Measurements from ENCODE around the gene LRP8. TPM values are rescaled to one million over a fixed set of nuclear protein-coding genes. Genes with fewer than 3 reads are reported as not detected.

The LRP8 gene
- total and polyA plus RNA-seq, 2 of the 13 experiments (the other 11 are each of a cell fraction or from before 2014, with no cell fraction given) = 17.3 to 17.4 TPM

DNA sequence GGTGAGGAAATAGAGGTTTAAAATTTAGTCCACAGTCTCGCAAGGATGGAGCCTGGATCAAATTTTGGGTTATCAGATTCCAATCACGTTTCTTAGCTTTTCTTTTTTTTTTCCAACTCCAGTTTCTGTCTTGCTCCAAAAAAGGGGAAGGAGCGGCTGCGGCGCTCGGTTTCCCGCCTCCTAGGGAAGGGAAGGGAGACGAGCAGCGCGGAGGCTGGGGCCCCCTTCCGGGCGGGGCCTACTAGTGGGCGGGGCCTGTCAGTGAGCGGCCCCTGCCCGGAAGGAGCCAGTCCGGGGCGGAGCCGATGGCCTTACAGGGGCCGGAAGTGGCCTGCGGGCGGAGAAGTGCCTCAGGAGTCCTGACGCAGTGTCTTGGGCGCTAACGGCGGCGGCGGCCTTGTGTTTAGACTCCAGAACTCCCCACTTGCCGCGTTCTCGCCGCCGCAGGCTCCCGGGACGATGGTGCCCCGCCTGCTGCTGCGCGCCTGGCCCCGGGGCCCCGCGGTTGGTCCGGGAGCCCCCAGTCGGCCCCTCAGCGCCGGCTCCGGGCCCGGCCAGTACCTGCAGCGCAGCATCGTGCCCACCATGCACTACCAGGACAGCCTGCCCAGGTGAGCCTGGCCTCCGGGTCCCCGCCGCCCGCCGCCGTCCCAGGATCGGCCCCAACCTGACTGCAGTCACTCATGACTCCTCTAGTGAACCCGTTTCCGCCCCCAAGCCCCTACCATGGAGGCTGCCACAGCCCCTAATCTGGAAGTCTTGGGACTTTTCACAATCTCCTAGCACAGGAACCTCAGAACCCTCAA lies 131.2 kb downstream of the LRP8 start, which contains the start of gene CPT2 (continued):
- TF ChIP-seq, protein P1, sequence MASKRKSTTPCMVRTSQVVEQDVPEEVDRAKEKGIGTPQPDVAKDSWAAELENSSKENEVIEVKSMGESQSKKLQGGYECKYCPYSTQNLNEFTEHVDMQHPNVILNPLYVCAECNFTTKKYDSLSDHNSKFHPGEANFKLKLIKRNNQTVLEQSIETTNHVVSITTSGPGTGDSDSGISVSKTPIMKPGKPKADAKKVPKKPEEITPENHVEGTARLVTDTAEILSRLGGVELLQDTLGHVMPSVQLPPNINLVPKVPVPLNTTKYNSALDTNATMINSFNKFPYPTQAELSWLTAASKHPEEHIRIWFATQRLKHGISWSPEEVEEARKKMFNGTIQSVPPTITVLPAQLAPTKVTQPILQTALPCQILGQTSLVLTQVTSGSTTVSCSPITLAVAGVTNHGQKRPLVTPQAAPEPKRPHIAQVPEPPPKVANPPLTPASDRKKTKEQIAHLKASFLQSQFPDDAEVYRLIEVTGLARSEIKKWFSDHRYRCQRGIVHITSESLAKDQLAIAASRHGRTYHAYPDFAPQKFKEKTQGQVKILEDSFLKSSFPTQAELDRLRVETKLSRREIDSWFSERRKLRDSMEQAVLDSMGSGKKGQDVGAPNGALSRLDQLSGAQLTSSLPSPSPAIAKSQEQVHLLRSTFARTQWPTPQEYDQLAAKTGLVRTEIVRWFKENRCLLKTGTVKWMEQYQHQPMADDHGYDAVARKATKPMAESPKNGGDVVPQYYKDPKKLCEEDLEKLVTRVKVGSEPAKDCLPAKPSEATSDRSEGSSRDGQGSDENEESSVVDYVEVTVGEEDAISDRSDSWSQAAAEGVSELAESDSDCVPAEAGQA (IDR thresholded peaks at IDR 0.05; ENCODE audit: low read depth) = no peak
- TF ChIP-seq, protein P1 (CRISPR knock-in tag; IDR thresholded peaks at IDR 0.05; ENCODE audit: borderline replicate concordance) = no peak
- TF ChIP-seq SIN3A (IDR thresholded peaks at IDR 0.05; ENCODE audit: borderline replicate concordance, low read depth, low read length) = no peak; the same call in 1 of the 2 replicates
- no peak for TF ChIP-seq ONECUT2 (CRISPR knock-in tag; IDR thresholded peaks at IDR 0.05)
- peak; percentile 10; the same call in 1 of the 2 replicates for TF ChIP-seq PPARG (CRISPR knock-in tag; conservative IDR thresholded peaks at IDR 0.05)
- no peak for TF ChIP-seq MAFF (IDR thresholded peaks at IDR 0.05; ENCODE audit: low read depth, low read length)
- no peak for TF ChIP-seq ZNF800 (CRISPR knock-in tag; IDR thresholded peaks at IDR 0.05)
- no peak for TF ChIP-seq ZNF747 (CRISPR knock-in tag; IDR thresholded peaks at IDR 0.05; ENCODE audit: borderline replicate concordance)
- no peak for TF ChIP-seq SOX6 (IDR thresholded peaks at IDR 0.05)
- TF ChIP-seq SOX6 (CRISPR knock-in tag; IDR thresholded peaks at IDR 0.05) = no peak
- TF ChIP-seq ZFY (CRISPR knock-in tag; IDR thresholded peaks at IDR 0.05) = peak; percentile 90
- TF ChIP-seq ZNF556 (CRISPR knock-in tag; IDR thresholded peaks at IDR 0.05; ENCODE audit: borderline replicate concordance) = no peak
- TF ChIP-seq ZNF674 (CRISPR knock-in tag; IDR thresholded peaks at IDR 0.05; ENCODE audit: low read depth) = no peak
- TF ChIP-seq STAG1 (CRISPR knock-in tag; IDR thresholded peaks at IDR 0.05) = no peak
- TF ChIP-seq ATF1 (CRISPR knock-in tag; IDR thresholded peaks at IDR 0.05) = no peak
- no peak for TF ChIP-seq PCBP2 (optimal IDR thresholded peaks at IDR 0.05; ENCODE audit: low read depth, low read length, poor library complexity, severe bottlenecking)
- TF ChIP-seq SALL2 (CRISPR knock-in tag; IDR thresholded peaks at IDR 0.05) = peak; percentile 59; the same call in 1 of the 2 replicates
- no peak for TF ChIP-seq ZBTB34 (CRISPR knock-in tag; IDR thresholded peaks at IDR 0.05)
- 0 out of 2 replicates have a peak, but pooled peaks have one; percentile 53 for TF ChIP-seq ZNF235 (CRISPR knock-in tag; IDR thresholded peaks at IDR 0.05; ENCODE audit: borderline replicate concordance)
- no peak for TF ChIP-seq ZNF260 (CRISPR knock-in tag; IDR thresholded peaks at IDR 0.05; ENCODE audit: borderline replicate concordance, low read depth)
